Fibroblast of pulmonary artery (primary cell): ENCODE data around the gene SNAP25.

ENCODE experiments used
- DNase-seq: peaks from one replicate; pipeline ENCODE4 v3.0.0-alpha.2; 2010; ENCODE audit warnings: low read depth
- H3K4me3 ChIP-seq: replicated peaks from 2 replicates; pipeline ENCODE4 v1.5.1; 2011; ENCODE audit warnings: low read depth, mild to moderate bottlenecking, control low read depth, low read length, moderate library complexity
- CTCF ChIP-seq: IDR thresholded peaks from 2 replicates; pipeline ENCODE4 v1.5.1; 2011; ENCODE audit warnings: mild to moderate bottlenecking, control low read depth, low read length, inconsistent platforms; ENCODE audit errors: missing control alignments

Gene SNAP25

GRCh38 chr20:10228330-10228729 lies 9.7 kb downstream of the SNAP25 start:
- H3K4me3 ChIP-seq, result no peak overlapping the region
- TF ChIP-seq CTCF, result no peak
- no peak for DNase-seq

GRCh38 chr20:10231290-10231689 lies 12.7 kb downstream of the SNAP25 start:
- DNase-seq, result no peak
- no peak for TF ChIP-seq CTCF
- H3K4me3 ChIP-seq, result no peak overlapping the region

- DNase-seq, result no peak
- no peak for TF ChIP-seq CTCF
- H3K4me3 ChIP-seq, result no peak overlapping the region
These were observed 18.2 kb downstream of the SNAP25 start for GRCh38 chr20:10236540-10237533.

GRCh38 chr20:10239954-10240353 lies 21.3 kb downstream of the SNAP25 start:
- peak; percentile 39 for DNase-seq
- H3K4me3 ChIP-seq, result no peak overlapping the region
- no peak for TF ChIP-seq CTCF

- no peak overlapping the region for H3K4me3 ChIP-seq
- DNase-seq, result no peak
- TF ChIP-seq CTCF, result no peak
These were observed 22.0 kb downstream of the SNAP25 start for GRCh38 chr20:10240655-10241054.

GRCh38 chr20:10242166-10242565 lies 23.5 kb downstream of the SNAP25 start:
- no peak overlapping the region for H3K4me3 ChIP-seq
- DNase-seq, result no peak
- TF ChIP-seq CTCF, result no peak
